PC-9 (cell line): Measurements from ENCODE around the gene LAMA5. TPM values are rescaled to one million over a fixed set of nuclear protein-coding genes. Genes with fewer than 3 reads are reported as not detected.

Source experiments
- BruUV-seq: library from RNA; stranded (reverse); fragments of 400-500 nt; replicated peaks from 2 replicates; lab custom pipeline; 2021; lab: Mats Ljungman, UMichigan
- CTCF ChIA-PET: fragments of 300-600 bp; sonication (Branson Sonifier 250); formaldehyde crosslinking; loops from one replicate; lab custom pipeline; 2022; ENCODE audit warnings: antibody characterized with exemption; lab: Charles Lee
- POLR2A ChIA-PET: fragments of 300-600 bp; sonication (Branson Sonifier 250); formaldehyde crosslinking; loops from one replicate; lab custom pipeline; 2022; ENCODE audit warnings: antibody characterized with exemption; ENCODE audit not compliant: unreplicated experiment; lab: Charles Lee
- DNase-seq, 2 experiments: peaks; one replicate each; pipeline versions ENCODE4 v3.0.0 to v3.0.0-alpha.2; 2015 to 2022; ENCODE audit warnings: mixed read lengths in 1 of 2
- H2AFZ ChIP-seq: fragments of 200-600 bp; sonication (generic); 2 replicates; pipeline ENCODE4 v1.8.1; 2017; ENCODE audit warnings: antibody characterized with exemption
- H3F3A ChIP-seq: fragments of 200-600 bp; sonication (generic); 2 replicates; pipeline ENCODE4 v1.8.1; 2017; ENCODE audit warnings: antibody characterized with exemption, mild to moderate bottlenecking, low read depth; ENCODE audit not compliant: insufficient read depth
- H3K27ac ChIP-seq: fragments of 200-600 bp; sonication (generic); 2 replicates; pipeline ENCODE4 v1.6.1; 2016; ENCODE audit warnings: mixed run types
- H3K27me3 ChIP-seq: fragments of 200-600 bp; sonication (generic); 2 replicates; pipeline ENCODE4 v1.6.1; 2016; ENCODE audit warnings: low read depth, mixed run types; ENCODE audit not compliant: insufficient read depth
- H3K36me3 ChIP-seq: fragments of 200-600 bp; sonication (generic); 2 replicates; pipeline ENCODE4 v1.6.1; 2016; ENCODE audit warnings: low read depth, mixed run types
- H3K4me1 ChIP-seq: fragments of 200-600 bp; sonication (generic); replicated peaks from 2 replicates; pipeline ENCODE4 v1.6.1; 2016; ENCODE audit warnings: mixed run types; ENCODE audit not compliant: insufficient read depth
- H3K4me2 ChIP-seq: fragments of 200-600 bp; sonication (generic); 2 replicates; pipeline ENCODE4 v1.6.1; 2017; ENCODE audit warnings: mixed run types
- H3K4me3 ChIP-seq: fragments of 200-600 bp; sonication (generic); 2 replicates; pipeline ENCODE4 v1.6.1; 2016; ENCODE audit warnings: mixed run types
- H3K79me2 ChIP-seq: fragments of 200-600 bp; sonication (generic); 2 replicates; pipeline ENCODE4 v1.6.1; 2017; ENCODE audit warnings: low read depth, mixed run types
- H3K9me2 ChIP-seq: fragments of 200-600 bp; sonication (generic); 2 replicates; pipeline ENCODE4 v1.8.1; 2017; ENCODE audit warnings: mild to moderate bottlenecking; ENCODE audit not compliant: insufficient read depth
- H3K9me3 ChIP-seq: fragments of 200-600 bp; sonication (generic); 2 replicates; pipeline ENCODE4 v1.8.1; 2016; ENCODE audit warnings: low read depth; ENCODE audit not compliant: insufficient read depth
- H4K20me1 ChIP-seq: fragments of 200-600 bp; sonication (generic); 2 replicates; pipeline ENCODE4 v1.8.1; 2017; ENCODE audit not compliant: insufficient read depth
- CTCF ChIP-seq: fragments of 200-600 bp; sonication (generic); conservative IDR thresholded peaks from 2 replicates; pipeline ENCODE4 v1.6.1; 2017; ENCODE audit warnings: mixed run types, antibody characterized with exemption, mild to moderate bottlenecking, moderate library complexity
- EZH2 ChIP-seq: fragments of 200-600 bp; sonication (generic); IDR thresholded peaks from 2 replicates; pipeline ENCODE4 v1.8.0; 2017; ENCODE audit warnings: antibody characterized with exemption, low read depth
- intact Hi-C: fragments of 100-400 bp; cut with micrococcal nuclease; formaldehyde crosslinking; loops from one replicate; pipeline ENCODE4 v1.10.0; 2022; ENCODE audit not compliant: unreplicated experiment
- total RNA-seq: library from RNA; stranded (reverse); gene quantifications from 2 replicates; pipeline ENCODE4 v1.2.3, GENCODE V29; 2021

LAMA5 gene
- total RNA-seq, 1 experiment from 2014 or later, result 700 TPM

DNA sequence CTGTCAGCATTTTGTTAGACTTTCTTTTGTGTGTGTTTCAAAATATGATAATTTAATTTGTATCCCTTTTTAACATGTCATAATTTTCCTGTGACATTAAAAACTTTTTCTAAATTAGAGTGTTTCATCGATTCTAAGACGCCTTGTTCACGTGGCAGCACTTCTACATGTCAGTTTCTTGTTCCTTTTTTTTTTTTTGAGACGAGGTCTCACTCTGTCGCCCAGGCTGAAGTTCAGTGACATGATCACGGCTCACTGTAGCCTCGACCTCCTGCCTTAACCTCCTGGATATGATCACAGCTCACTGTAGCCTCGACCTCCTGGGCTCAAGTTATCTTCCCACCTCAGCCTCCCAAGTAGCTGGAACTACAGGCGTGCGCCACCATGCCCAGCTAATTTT, 91.9 kb downstream of the LAMA5 start:
- TF ChIP-seq CTCF (no peak), EZH2 (no peak)
- H2AFZ ChIP-seq, result no peak overlapping the region
- no peaks in the 10 kb centered on the region for H3K79me2 ChIP-seq
- H3K4me2 ChIP-seq, result no peak overlapping the region
- no TSS peak for BruUV-seq
- no peaks in the 10 kb centered on the region for H3K4me1 ChIP-seq
- CTCF ChIA-PET, result no interaction called here
- no peaks in the 10 kb centered on the region for H3K9me2 ChIP-seq
- H3K36me3 ChIP-seq, result peaks cover 18% of the 10 kb centered on the region
- H3K4me3 ChIP-seq, result no peak overlapping the region
- peaks cover 60% of the 10 kb centered on the region for H4K20me1 ChIP-seq
- intact Hi-C loops, result no loop called here
- POLR2A ChIA-PET, result no interaction called here
- H3K27ac ChIP-seq, result no peak overlapping the region
- no peaks in the 10 kb centered on the region for H3K9me3 ChIP-seq
- no peaks in the 10 kb centered on the region; the same call in 1 of the 2 replicates for H3F3A ChIP-seq
- H3K27me3 ChIP-seq, result no peaks in the 10 kb centered on the region
- no peak for DNase-seq

DNA sequence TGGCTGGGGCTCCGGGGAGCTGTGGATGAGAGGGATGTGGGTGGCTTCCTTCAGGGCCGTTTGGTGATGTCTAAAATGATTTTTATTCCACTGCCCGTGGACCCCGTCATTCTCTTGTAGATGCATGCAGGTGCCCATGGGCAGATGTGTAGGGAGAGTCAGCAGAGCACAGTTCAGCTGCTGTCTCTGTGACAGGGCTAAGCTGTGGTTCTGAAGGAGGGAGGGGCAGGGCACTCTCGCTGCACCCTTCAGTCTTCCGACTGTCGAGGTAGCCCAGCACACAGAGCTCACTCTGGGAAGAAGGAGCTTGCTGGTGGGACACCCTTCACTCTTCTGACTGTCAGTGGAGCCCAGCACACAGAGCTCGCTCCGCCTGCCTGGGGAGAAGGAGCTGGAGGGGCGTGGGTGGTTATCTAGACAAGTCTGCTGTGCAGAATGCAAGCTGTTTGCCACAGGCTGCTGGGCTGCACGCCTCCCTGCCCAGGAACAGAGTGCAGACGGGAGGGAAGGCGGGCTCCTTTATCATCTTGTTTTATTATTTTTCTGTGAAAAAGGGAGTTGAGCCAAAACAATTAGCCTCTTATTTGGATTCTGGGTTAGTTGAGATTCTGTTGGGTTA, 92.7 kb downstream of the LAMA5 start:
- H3K27me3 ChIP-seq, result no peaks in the 10 kb centered on the region
- H3K9me2 ChIP-seq, result no peaks in the 10 kb centered on the region
- no peak overlapping the region for H3K4me3 ChIP-seq
- H2AFZ ChIP-seq, result no peak overlapping the region
- H3K36me3 ChIP-seq, result peaks cover 17% of the 10 kb centered on the region; the same call in 1 of the 2 replicates
- ChIA-PET CTCF (no interaction called here), POLR2A (no interaction called here)
- no peaks in the 10 kb centered on the region for H3K9me3 ChIP-seq
- no peaks in the 10 kb centered on the region for H3K79me2 ChIP-seq
- BruUV-seq, result no TSS peak
- no peaks in the 10 kb centered on the region for H3K4me1 ChIP-seq
- intact Hi-C loops, result no loop called here
- H3F3A ChIP-seq, result no peaks in the 10 kb centered on the region; the same call in 1 of the 2 replicates
- TF ChIP-seq EZH2, result no peak
- no peak for TF ChIP-seq CTCF
- H3K27ac ChIP-seq, result no peak overlapping the region
- no peak overlapping the region for H3K4me2 ChIP-seq
- peaks cover 60% of the 10 kb centered on the region for H4K20me1 ChIP-seq
- DNase-seq, result no peak

DNA sequence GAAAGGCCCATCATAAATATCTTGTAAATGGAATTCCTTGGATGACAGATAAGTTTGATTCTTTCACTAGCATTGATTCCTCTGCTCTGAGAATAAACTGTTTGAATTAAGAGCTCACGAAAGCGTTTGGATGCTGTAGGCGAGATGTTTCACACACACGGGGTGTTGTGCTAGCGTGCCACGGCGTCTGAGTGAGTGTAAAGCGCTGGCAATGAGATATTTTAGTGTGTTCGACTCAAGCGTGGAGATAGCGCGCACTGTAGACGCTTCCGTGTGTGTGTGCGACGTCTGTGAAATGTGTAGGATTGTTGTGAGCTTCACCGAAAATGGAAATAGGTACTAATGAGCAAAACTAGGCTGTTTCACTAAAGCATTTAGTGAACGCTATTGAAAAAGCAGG, 93.7 kb downstream of the LAMA5 start:
- DNase-seq, result no peak
- no peaks in the 10 kb centered on the region for H3K79me2 ChIP-seq
- no peak overlapping the region for H3K27ac ChIP-seq
- no peaks in the 10 kb centered on the region for H3K9me3 ChIP-seq
- BruUV-seq, result no TSS peak
- no peaks in the 10 kb centered on the region for H3K9me2 ChIP-seq
- TF ChIP-seq CTCF (no peak), EZH2 (no peak)
- H3K27me3 ChIP-seq, result no peaks in the 10 kb centered on the region
- CTCF ChIA-PET, result no interaction called here
- H3K4me3 ChIP-seq, result no peak overlapping the region
- no peak overlapping the region for H3K4me2 ChIP-seq
- H4K20me1 ChIP-seq, result peaks cover 66% of the 10 kb centered on the region
- no peaks in the 10 kb centered on the region for H3K4me1 ChIP-seq
- no peak overlapping the region for H2AFZ ChIP-seq
- POLR2A ChIA-PET, result no interaction called here
- intact Hi-C loops, result no loop called here
- H3K36me3 ChIP-seq, result peaks cover 14% of the 10 kb centered on the region; the same call in 1 of the 2 replicates
- H3F3A ChIP-seq, result no peaks in the 10 kb centered on the region; the same call in 1 of the 2 replicates
